ENCODE measurements around the gene MYL1.

DNA sequence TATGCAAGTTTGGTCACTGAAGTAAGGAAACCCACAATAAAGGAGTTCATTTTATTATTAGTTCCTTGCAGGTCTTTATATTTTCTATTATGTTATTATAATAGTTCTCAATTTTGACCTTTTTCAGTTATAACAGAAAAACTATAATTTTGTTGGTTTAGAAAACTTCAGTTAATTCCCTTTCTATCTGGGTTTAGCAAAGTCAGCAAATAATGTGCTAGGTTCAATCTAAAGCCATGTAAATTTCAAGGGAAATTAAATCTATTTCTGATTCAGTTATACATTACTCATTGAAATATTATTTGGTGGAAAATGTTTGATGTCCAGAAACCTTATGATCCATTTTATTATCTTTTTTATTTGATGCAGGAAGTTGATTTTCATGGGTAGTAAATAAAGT lies 43.7 kb downstream of the MYL1 start:
- TF ChIP-seq, protein P1, sequence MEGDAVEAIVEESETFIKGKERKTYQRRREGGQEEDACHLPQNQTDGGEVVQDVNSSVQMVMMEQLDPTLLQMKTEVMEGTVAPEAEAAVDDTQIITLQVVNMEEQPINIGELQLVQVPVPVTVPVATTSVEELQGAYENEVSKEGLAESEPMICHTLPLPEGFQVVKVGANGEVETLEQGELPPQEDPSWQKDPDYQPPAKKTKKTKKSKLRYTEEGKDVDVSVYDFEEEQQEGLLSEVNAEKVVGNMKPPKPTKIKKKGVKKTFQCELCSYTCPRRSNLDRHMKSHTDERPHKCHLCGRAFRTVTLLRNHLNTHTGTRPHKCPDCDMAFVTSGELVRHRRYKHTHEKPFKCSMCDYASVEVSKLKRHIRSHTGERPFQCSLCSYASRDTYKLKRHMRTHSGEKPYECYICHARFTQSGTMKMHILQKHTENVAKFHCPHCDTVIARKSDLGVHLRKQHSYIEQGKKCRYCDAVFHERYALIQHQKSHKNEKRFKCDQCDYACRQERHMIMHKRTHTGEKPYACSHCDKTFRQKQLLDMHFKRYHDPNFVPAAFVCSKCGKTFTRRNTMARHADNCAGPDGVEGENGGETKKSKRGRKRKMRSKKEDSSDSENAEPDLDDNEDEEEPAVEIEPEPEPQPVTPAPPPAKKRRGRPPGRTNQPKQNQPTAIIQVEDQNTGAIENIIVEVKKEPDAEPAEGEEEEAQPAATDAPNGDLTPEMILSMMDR (conservative IDR thresholded peaks at IDR 0.05 in 1 of 2, IDR thresholded peaks at IDR 0.05 in 1 of 2; ENCODE audit: low read depth in 1 of 2, low read length in 2 of 2): no peak
- TF ChIP-seq EZH2 (IDR thresholded peaks at IDR 0.05; ENCODE audit: low read length, missing control alignments): no peak

Data from fibroblast of lung (primary cell).